BJ (cell line): ENCODE data around the gene UPP1. TPM values are rescaled to one million over a fixed set of nuclear protein-coding genes. Genes with fewer than 3 reads are reported as not detected.

Source experiments
- CTCF ChIA-PET: fragments of 350-600 bp; formaldehyde crosslinking; extraction: SDS; loops from one replicate; lab custom pipeline; 2021; ENCODE audit warnings: antibody characterized with exemption, inconsistent platforms; lab: Yijun Ruan, JAX
- POLR2A ChIA-PET: fragments of 300-600 bp; sonication (Branson Sonifier 250); formaldehyde crosslinking; extraction: SDS; loops from one replicate; lab custom pipeline; 2021; ENCODE audit warnings: antibody characterized with exemption; lab: Charles Lee
- DNase-seq: peaks from one replicate; pipeline ENCODE4 v3.0.0-alpha.2; 2011; ENCODE audit warnings: low read depth
- H3K27me3 ChIP-seq: 2 replicates; pipeline ENCODE4 v1.6.0; 2011; ENCODE audit warnings: low read length; ENCODE audit not compliant: control insufficient read depth, insufficient read depth
- H3K36me3 ChIP-seq: 2 replicates; pipeline ENCODE4 v1.5.1; 2011; ENCODE audit warnings: low read length; ENCODE audit not compliant: control insufficient read depth, insufficient read depth
- H3K4me3 ChIP-seq: 2 replicates; pipeline ENCODE4 v1.5.1; 2011; ENCODE audit warnings: low read depth, mild to moderate bottlenecking, control low read depth, low read length
- polyA minus RNA-seq: library from RNA; depleted of rRNA, polyadenylated mRNA; stranded (reverse); fragments of >200 nt; gene quantifications from 2 replicates; pipeline ENCODE4 v1.2.3, GENCODE V29; 2011; rRNA and poly(A)+ RNA removed
- polyA plus RNA-seq: library from polyadenylated mRNA; depleted of rRNA; stranded (reverse); fragments of >200 nt; gene quantifications from 2 replicates; pipeline ENCODE4 v1.2.3, GENCODE V29; 2011; rRNA removed
- TF ChIP-seq, protein P1 (sequence below): IDR thresholded peaks from 2 replicates; pipeline ENCODE4 v1.5.1; 2011; ENCODE audit warnings: low read depth, mild to moderate bottlenecking, control low read depth, inconsistent platforms, low read length, moderate library complexity; ENCODE audit not compliant: insufficient read depth

The UPP1 gene
- polyA plus RNA-seq (19.2 and 25.1 TPM in 2 replicates), polyA minus RNA-seq (5.2 and 7.4 TPM in 2 replicates)

GRCh38 chr7:48089046-48090003, at the start of gene UPP1:
Gene UPP1 (plus strand): TSS chr7:48089265. CDS start chr7:48094784, 5,519 bp downstream.
- ChIA-PET POLR2A (no interaction called here), CTCF (interaction anchor here (0.8 to 1.6 kb wide), 5 partner anchors 20 to 121 kb away, joined by 3 to 6 read pairs (median 3); no protein-coding TSS in a partner anchor)
- TF ChIP-seq, protein P1, sequence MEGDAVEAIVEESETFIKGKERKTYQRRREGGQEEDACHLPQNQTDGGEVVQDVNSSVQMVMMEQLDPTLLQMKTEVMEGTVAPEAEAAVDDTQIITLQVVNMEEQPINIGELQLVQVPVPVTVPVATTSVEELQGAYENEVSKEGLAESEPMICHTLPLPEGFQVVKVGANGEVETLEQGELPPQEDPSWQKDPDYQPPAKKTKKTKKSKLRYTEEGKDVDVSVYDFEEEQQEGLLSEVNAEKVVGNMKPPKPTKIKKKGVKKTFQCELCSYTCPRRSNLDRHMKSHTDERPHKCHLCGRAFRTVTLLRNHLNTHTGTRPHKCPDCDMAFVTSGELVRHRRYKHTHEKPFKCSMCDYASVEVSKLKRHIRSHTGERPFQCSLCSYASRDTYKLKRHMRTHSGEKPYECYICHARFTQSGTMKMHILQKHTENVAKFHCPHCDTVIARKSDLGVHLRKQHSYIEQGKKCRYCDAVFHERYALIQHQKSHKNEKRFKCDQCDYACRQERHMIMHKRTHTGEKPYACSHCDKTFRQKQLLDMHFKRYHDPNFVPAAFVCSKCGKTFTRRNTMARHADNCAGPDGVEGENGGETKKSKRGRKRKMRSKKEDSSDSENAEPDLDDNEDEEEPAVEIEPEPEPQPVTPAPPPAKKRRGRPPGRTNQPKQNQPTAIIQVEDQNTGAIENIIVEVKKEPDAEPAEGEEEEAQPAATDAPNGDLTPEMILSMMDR, result no peak
- no peak for DNase-seq
- H3K4me3 ChIP-seq, result peak within 1 kb of the TSS; percentile 57
- H3K36me3 ChIP-seq, result peaks cover 5% of the 10 kb centered on the region
- no peaks in the 10 kb centered on the region for H3K27me3 ChIP-seq

GRCh38 chr7:48040944-48041652, 48.0 kb upstream of the UPP1 start:
- H3K27me3 ChIP-seq, result peaks cover 4% of the 10 kb centered on the region
- CTCF ChIA-PET, result interaction anchor here (1.3 to 3.5 kb wide), 2 partner anchors 9 to 69 kb away, joined by 3 to 11 read pairs; no protein-coding TSS in a partner anchor
- POLR2A ChIA-PET, result no interaction called here
- TF ChIP-seq, protein P1, result no peak
- no peak for DNase-seq
- H3K36me3 ChIP-seq, result no peaks in the 10 kb centered on the region
- H3K4me3 ChIP-seq, result no peak overlapping the region

- DNase-seq, result peak; percentile 59
- no peak overlapping the region for H3K4me3 ChIP-seq
- POLR2A ChIA-PET, result no interaction called here
- H3K36me3 ChIP-seq, result no peaks in the 10 kb centered on the region
- CTCF ChIA-PET, result interaction anchor here (1.3 to 3.5 kb wide), 2 partner anchors 9 to 69 kb away, joined by 3 to 11 read pairs; no protein-coding TSS in a partner anchor
- TF ChIP-seq, protein P1, result no peak
- H3K27me3 ChIP-seq, result peaks cover 3% of the 10 kb centered on the region
These were observed 47.5 kb upstream of the UPP1 start for GRCh38 chr7:48041653-48041970.

DNA sequence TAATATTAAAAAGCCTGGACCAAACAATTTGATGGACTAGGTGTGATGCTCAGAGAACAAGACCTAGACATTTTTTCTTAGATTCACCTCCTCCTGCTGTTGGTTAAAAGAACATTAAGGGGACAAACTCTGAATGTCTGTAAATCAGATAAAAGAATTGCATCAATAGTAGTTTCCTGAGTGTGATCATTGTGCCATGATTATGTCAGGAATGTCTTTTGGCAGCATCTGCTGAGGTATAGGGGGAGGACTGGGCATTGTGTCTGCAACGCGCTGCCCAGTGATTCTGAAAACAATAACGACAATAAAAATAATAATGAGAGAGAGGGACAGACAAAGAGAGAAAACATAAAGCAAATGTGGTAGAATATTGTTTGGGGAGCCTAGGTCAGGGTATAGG, 46.8 kb upstream of the UPP1 start:
- H3K4me3 ChIP-seq, result no peak overlapping the region
- ChIA-PET POLR2A (no interaction called here), CTCF (interaction anchor here (1.3 to 3.5 kb wide), 2 partner anchors 8 to 68 kb away, joined by 3 to 11 read pairs; no protein-coding TSS in a partner anchor)
- TF ChIP-seq, protein P1, result no peak
- no peak for DNase-seq
- H3K27me3 ChIP-seq, result no peaks in the 10 kb centered on the region
- no peaks in the 10 kb centered on the region for H3K36me3 ChIP-seq
